Kasumi-1 (cell line): ENCODE results near the gene CHST6.
"Not testable (repeated sequence)": the region's sequence is repeated elsewhere in the genome, so short reads cannot be mapped to it uniquely, and the experiment has no call there.

Source experiments
- DNase-seq, 2 experiments: peaks; one replicate each; lab custom pipeline; 2025; lab: John Stamatoyannopoulos, UW

The CHST6 gene

DNA sequence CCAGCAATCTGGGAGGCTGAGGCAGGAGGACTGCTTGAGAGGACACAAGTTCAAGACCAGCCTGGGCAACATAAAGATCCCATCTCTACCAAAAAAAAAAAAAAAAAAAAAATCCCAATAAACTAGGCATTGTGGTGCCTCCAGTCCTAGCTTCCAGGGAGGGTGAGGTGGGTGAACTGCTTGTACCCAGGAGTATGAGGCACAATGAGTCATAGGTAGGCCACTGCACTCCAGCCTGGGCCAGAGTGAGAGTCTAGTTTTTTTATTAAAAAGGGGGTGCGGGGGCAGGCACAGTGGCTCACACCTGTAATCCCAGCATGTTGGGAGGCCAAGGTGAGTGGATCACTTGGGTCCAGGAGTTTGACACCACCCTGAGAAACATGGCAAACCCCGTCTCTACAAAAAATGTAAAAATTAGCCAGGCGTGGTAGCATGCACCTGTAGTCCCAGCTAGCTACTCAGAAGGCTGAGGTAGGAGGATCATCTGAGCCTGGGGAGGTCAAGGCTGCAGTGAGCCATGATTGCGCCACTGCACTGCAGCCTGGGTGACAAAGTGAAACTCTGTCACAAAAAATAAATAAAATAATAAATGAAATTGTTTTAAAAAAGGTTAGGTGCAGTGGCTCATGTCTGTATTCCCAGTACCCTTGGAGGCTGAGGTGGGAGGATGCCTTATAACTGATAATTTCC, 7.8 kb upstream of the CHST6 start:
- no peak for DNase-seq

- DNase-seq, result not testable (repeated sequence)
These were observed 6.6 kb upstream of the CHST6 start for GRCh38 chr16:75501820-75502219.

DNA sequence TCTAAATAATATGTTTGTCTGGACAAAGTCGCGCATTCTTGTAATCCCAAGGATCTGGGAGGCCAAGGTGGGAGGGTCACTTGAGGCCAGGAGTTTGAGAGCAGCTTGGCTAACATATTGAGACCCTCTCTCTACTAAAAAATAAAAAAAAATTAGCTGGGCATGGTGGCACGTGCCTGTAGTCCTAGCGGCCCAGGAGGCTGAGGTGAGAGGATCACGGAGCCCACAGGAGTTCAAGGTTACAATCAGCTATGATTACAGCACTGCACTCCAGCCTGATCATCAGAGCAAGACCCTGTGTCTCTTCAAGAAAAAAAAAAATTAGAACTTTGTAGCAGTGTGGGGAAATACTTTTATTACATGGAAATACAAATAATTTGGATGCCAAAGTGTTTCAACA, 6.1 kb upstream of the CHST6 start:
- no peak for DNase-seq

GRCh38 chr16:75498605-75499322, 3.5 kb upstream of the CHST6 start:
- not testable (repeated sequence) for DNase-seq

DNA sequence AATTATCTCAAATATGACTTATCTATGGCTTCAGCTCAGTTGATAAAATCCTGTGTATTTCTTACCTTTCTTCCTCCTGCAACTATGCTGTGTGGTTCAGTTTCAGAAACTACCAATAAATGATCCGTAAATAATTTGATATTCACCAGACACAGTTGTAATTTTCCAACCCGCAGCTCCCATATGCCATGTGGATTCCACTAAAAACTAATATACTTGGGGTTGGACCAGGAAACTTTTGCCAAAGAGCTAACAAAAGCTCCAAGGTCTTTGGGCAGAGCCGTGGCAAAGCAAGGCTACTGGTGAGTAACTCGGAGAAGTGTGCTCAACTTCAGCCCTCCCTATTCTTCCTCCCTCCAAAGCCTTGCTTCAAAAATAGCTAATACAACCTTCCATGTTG, 2.3 kb upstream of the CHST6 start:
- no peak for DNase-seq

- DNase-seq, result no peak
These were observed 573 bp downstream of the CHST6 start for GRCh38 chr16:75494661-75495075.

DNA sequence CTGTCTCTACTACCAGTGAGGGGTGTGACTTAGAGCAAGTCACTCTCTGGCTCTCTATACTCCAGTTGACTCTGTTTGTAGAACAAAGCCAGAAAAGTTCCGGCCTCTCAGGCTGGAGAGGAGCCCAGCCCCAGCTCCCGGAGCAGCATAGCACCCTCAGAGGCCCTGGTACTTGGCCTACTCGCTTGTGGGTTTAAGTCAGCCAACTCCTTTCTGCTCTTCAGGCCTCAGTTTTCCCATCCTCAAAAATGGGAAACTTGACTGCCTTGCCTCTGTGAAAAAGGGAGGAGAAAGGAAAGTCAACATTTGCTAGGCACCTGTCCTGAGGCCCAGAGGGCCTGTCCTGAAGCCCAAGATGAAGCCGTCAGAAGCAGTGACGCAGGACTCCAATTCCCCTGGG, 1.1 kb downstream of the CHST6 start:
- no peak for DNase-seq

- no peak for DNase-seq
These were observed 3.4 kb downstream of the CHST6 start for GRCh38 chr16:75491876-75492275.

- no peak for DNase-seq
These were observed 6.9 kb downstream of the CHST6 start for GRCh38 chr16:75488322-75488721.

- DNase-seq, result no peak
These were observed 8.4 kb downstream of the CHST6 start for GRCh38 chr16:75486676-75487313.

DNA sequence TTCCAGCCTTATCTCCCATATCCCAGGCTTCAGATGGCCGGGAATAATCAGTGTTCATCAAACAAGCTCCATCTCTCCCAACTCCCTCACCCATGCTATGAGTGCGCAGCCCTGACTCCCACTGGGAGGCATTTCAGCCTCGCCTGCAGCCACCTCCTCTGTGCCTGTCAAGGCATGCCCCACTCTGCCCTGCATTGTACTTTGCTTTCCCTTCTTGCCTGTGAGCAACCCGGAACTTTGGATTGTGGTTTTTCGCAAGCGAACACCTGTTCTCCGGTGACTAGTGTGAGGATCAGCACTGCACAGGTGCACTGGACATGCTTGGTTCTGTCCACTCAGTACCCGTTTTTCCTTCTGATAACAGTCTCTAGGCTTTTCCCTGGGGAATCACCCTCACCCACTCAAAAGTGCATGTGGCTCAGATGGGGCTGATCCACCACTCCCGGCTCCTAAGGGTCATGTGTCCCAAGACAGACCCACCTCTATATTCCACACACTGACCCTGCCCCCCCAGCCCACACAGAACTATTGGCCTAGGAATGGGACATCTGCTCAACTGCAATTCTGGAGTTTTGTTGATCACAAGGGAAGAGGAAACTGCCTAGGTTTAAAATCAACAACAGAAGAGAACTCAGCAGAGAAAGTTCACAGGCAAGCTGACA, 9.1 kb downstream of the CHST6 start:
- DNase-seq, result no peak

DNA sequence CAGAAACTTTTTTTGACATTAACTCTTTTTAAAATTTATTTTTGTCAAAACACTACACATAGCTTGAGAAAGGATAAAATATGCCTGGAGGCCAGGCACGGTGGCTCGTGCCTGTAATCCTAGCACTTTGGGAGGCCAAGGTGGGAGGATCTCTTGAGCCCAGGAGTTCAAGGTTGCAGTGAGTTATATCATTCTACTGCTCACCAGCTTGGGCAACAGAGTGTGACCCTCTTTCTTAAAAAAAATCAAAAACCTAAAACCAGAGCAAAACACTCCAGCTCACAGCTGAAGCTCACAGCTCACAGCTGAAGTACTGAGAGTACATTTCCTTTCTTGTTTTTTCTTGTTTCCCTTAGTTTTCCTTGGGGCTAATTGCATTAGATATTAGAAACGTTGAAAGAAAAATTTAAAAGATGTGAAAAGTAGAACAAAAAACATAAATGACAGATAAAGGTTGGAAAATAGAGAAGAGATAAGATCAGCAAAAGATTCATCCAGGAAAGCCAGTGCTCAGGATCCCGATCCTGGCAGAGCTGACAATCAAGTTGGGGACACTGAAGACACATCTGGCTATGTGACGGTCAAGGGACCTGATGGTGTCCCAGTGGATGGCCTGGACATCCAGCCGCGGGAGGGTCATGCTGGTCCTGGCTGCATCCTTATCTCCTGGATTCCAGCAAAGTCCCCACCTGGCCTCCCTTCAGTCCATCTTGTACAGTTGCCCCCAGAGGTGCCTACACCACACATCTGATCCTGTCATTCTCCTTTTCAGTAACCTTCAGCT, 9.8 kb downstream of the CHST6 start:
- DNase-seq, result no peak

- DNase-seq, result no peak
These were observed 12.0 kb downstream of the CHST6 start for GRCh38 chr16:75483222-75483621.

DNA sequence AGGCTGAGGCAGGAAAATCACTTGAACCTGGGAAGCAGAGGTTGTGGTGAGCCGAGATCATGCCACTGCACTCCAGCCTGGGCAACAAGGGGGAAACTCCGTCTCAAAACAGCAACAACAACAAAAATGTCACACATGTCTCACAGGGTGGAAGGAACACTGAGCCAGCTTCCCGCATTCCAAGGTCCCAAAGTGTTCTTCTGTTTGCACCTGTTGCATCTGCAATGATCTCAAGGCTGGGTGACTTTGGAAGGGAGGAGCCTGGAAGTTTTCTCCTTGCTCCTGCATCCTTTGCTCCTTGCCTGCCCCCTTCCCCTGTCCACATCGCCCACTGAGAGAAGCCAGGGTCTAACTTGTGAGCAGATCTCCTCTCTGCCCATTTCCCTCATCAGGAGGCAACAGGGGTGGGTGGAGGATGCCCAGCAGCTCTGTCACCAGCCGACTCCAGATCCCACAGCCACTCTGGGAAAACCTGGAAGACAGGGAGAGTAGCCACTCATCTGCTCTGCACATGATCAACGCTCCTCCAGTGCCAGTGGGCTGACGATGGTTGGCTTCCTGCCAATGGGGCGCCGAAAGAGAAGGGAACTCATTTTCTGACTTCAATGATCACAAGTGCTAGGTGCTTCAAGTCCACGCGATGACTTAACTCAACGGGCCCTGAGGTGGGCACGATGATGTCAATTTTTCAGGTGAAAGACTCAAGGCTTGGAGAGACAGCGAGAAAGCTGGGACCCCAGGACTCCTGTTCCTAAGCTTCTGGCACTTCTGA, 12.6 kb downstream of the CHST6 start:
- DNase-seq, result no peak

- no peak for DNase-seq
These were observed 13.8 kb downstream of the CHST6 start for GRCh38 chr16:75481475-75481874.

- DNase-seq, result no peak
These were observed 15.7 kb downstream of the CHST6 start for GRCh38 chr16:75479421-75479990.

DNA sequence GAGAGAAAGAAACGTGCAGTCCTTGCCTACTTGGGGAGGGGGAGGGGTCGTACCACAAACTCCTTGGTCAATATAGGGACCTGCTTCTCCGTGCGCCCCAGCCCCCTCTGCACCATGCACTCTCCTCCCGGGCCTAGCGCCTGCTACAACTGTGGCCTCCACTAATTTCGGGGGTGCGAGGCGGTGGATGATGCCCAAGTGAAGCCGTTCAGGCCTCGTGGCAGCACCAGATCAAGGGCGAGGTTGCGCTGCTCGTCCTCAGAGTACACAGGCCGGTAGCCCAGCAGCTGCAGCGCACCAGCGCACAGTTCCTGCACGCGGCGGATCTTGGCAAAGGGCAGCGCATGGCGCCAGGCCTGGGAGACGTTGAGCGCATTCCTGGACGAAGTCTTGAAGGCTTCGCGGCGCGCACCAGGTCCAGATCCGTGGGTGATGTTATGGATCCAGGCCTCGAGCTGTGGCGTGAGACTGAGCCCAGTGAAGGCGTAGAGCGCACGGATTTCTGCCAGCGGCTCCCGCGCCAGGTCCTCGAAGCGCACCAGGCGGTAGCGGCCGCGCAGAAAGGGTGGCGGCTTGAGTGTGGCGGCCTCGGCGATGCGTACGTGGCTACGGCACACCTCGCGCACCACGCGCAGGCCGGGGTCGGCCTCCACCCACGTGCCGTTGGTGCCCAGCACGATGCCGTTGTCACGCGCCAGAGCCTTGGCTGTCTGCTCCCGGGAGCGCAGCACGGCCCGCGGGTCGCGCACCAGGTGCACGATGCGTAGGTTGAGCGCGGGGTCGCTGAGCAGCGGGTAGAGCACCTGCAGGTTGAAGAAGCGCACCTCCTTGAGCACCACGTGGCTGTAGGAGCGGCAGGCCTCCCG, 16.5 kb downstream of the CHST6 start:
- no peak for DNase-seq

DNA sequence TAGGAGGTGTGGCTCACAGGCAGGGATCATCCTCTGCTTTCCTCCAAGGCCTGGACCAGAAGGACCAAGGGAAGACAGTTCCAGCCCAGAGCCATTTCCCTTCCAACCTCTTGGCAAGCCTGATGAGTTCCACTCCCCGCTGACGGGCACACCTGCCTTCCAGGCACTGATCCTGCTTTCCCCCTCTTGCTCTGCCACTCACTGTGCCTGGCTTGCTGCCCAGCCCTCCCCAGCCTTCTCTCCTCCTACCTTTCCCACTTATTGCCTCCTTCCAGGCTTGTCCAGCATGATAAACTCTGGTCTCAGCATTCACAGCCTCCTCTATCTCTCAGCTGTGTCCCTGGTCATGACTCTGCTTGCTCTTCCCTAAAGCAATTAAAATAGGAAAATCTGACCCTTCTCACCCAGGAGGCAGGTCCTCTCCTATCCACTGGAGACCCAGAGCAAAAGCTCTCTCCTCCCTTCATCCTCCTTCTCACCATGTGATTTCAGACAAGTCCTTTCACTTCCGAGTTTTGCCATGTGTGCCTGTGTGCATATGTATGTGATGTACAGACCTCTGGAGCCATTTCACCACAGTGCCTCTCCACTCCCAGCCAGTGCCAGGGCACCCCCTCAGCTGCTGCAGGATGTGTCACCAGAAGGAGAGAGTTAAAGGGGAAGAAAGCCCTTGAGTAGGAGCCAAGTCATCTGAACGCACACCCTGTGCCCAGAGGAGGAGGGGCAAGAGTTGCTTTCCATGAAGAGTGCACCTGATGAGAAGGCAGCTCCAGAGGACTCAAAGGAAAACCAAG, 17.4 kb downstream of the CHST6 start:
- DNase-seq, result peak; percentile 24 to 48

- DNase-seq, result no peak
These were observed 18.4 kb downstream of the CHST6 start for GRCh38 chr16:75476817-75477216.
